SK-N-MC (cell line): ENCODE results near the gene XYLT2.

Experiments used
- EZH2 ChIP-seq: fragments of 200-600 bp; sonication (generic); IDR thresholded peaks from one replicate; pipeline ENCODE4 v1.6.1; 2017; ENCODE audit warnings: antibody characterized with exemption
- POLR2AphosphoS5 ChIP-seq: IDR thresholded peaks from 2 replicates; pipeline ENCODE4 v1.6.1; 2012; ENCODE audit warnings: mild to moderate bottlenecking, low read depth, low read length, borderline replicate concordance

GRCh38 chr17:50371526-50371925, 25.6 kb downstream of the XYLT2 start:
- TF ChIP-seq POLR2AphosphoS5 (no peak), EZH2 (no peak)
